HG02981 (cell line): ENCODE results near the gene ENTPD8.

Source experiments
- ATAC-seq: cut with Tn5 transposase; IDR thresholded peaks from one replicate; pipeline ENCODE4 v1.9.1; 2021; ENCODE audit warnings: mild to moderate bottlenecking, moderate library complexity; ENCODE audit not compliant: unreplicated experiment

Gene ENTPD8

GRCh38 chr9:137433349-137433915 is 7.7 kb downstream of the ENTPD8 start:
- no peak for ATAC-seq

- no peak for ATAC-seq
Measured at GRCh38 chr9:137432687-137433348, 8.3 kb downstream of the ENTPD8 start.

- no peak for ATAC-seq
Measured at GRCh38 chr9:137431416-137431931, 9.7 kb downstream of the ENTPD8 start.

- ATAC-seq = no peak
Measured at GRCh38 chr9:137430723-137431415, 10.3 kb downstream of the ENTPD8 start.

GRCh38 chr9:137429974-137430722 is 11.0 kb downstream of the ENTPD8 start:
- no peak for ATAC-seq

GRCh38 chr9:137429546-137429890 is 11.6 kb downstream of the ENTPD8 start:
- ATAC-seq = no peak

- ATAC-seq = no peak
Measured at GRCh38 chr9:137428841-137429545, 12.2 kb downstream of the ENTPD8 start.

- ATAC-seq = no peak
Measured at GRCh38 chr9:137428311-137428630, 12.9 kb downstream of the ENTPD8 start.

GRCh38 chr9:137427454-137428310 is 13.5 kb downstream of the ENTPD8 start:
- no peak for ATAC-seq

GRCh38 chr9:137426018-137426681 is 15.0 kb downstream of the ENTPD8 start:
- no peak for ATAC-seq

GRCh38 chr9:137423514-137424291 is 17.5 kb downstream of the ENTPD8 start:
- ATAC-seq = peak; percentile 5

- peak; percentile 88 for ATAC-seq
Measured at GRCh38 chr9:137422604-137423513, 18.3 kb downstream of the ENTPD8 start, which contains the start of the genes EXD3 and NOXA1. Gene EXD3, minus strand, starts transcription at chr9:137423162. Its CDS starts 27,805 bp downstream, at chr9:137395357. Gene NOXA1, plus strand, starts transcription at chr9:137423393. Its CDS starts 137 bp downstream, at chr9:137423530.

GRCh38 chr9:137421838-137422603 is 19.1 kb downstream of the ENTPD8 start:
- no peak for ATAC-seq

GRCh38 chr9:137417161-137418021 is 23.8 kb downstream of the ENTPD8 start:
- ATAC-seq = no peak

GRCh38 chr9:137416563-137417151 is 24.5 kb downstream of the ENTPD8 start:
- no peak for ATAC-seq
